ENCODE data around the gene SPATS2L. TPM values are rescaled to one million over a fixed set of nuclear protein-coding genes. Genes with fewer than 3 reads are reported as not detected.

The SPATS2L gene
- total RNA-seq, 4 donors from 2014 or later: 60.7 to 81.3 (median 61.3) TPM

GRCh38 chr2:200329798-200330197 lies 23.3 kb downstream of the SPATS2L start:
- no peak for DNase-seq (ENCODE audit: low spot score in 2 of 2)
- TF ChIP-seq POLR2A (IDR thresholded peaks at IDR 0.05): no peak
- TF ChIP-seq CTCF (IDR thresholded peaks at IDR 0.05): no peak
- WGBS, 2 donors: 25 to 31% methylated on average over 3 of the region's 3 CpGs
- no peak overlapping the region for H3K4me3 ChIP-seq (ENCODE audit: low read depth, poor library complexity, severe bottlenecking)
- intact Hi-C loops (cut with DNase I; ENCODE audit: low total_unique reads): no loop called here

GRCh38 chr2:200330351-200331060 lies 24.0 kb downstream of the SPATS2L start:
- DNase-seq (ENCODE audit: low spot score in 2 of 2): no peak
- TF ChIP-seq CTCF (IDR thresholded peaks at IDR 0.05) (no peak), POLR2A (IDR thresholded peaks at IDR 0.05) (no peak)
- 39 to 49% methylated on average over 5 of the region's 5 CpGs for WGBS, 2 donors
- no peak overlapping the region for H3K4me3 ChIP-seq (ENCODE audit: low read depth, poor library complexity, severe bottlenecking)
- intact Hi-C loops (cut with DNase I; ENCODE audit: low total_unique reads): no loop called here

- intact Hi-C loops (cut with DNase I; ENCODE audit: low total_unique reads): no loop called here
- no peak overlapping the region for H3K4me3 ChIP-seq (ENCODE audit: low read depth, poor library complexity, severe bottlenecking)
- DNase-seq (ENCODE audit: low spot score in 2 of 2): no peak
- TF ChIP-seq POLR2A (IDR thresholded peaks at IDR 0.05): no peak
- TF ChIP-seq CTCF (IDR thresholded peaks at IDR 0.05): no peak
- WGBS, 2 donors: 60 to 66% methylated on average over 2 of the region's 2 CpGs
Measured at GRCh38 chr2:200331061-200331400, 24.5 kb downstream of the SPATS2L start.

GRCh38 chr2:200335657-200336056 lies 29.2 kb downstream of the SPATS2L start:
- H3K4me3 ChIP-seq (ENCODE audit: low read depth, poor library complexity, severe bottlenecking): no peak overlapping the region
- intact Hi-C loops (cut with DNase I; ENCODE audit: low total_unique reads): no loop called here
- DNase-seq (ENCODE audit: low spot score in 2 of 2): no peak
- TF ChIP-seq POLR2A (IDR thresholded peaks at IDR 0.05): no peak
- TF ChIP-seq CTCF (IDR thresholded peaks at IDR 0.05): no peak
- 87 to 88% methylated on average over 2 of the region's 2 CpGs for WGBS, 2 donors

- intact Hi-C loops (cut with DNase I; ENCODE audit: low total_unique reads): no loop called here
- no peak for TF ChIP-seq POLR2A (IDR thresholded peaks at IDR 0.05)
- no peak for TF ChIP-seq CTCF (IDR thresholded peaks at IDR 0.05)
- 29 to 50% methylated on average over 3 of the region's 3 CpGs for WGBS, 2 donors
- DNase-seq (ENCODE audit: low spot score in 2 of 2): no peak
- H3K4me3 ChIP-seq (ENCODE audit: low read depth, poor library complexity, severe bottlenecking): no peak overlapping the region
Measured at GRCh38 chr2:200336980-200337615, 30.6 kb downstream of the SPATS2L start.

All from lower leg skin (tissue), 4 donors.